Neural progenitor cell (in vitro differentiated cells): ENCODE data around the gene PEX10.

Experiments used
- CTCF ChIP-seq: fragments of 200-600 bp; sonication (generic); IDR thresholded peaks from 2 replicates; pipeline ENCODE4 v1.5.1; 2017; ENCODE audit warnings: antibody characterized with exemption, mild to moderate bottlenecking
- EZH2 ChIP-seq: fragments of 200-600 bp; sonication (generic); IDR thresholded peaks from 2 replicates; pipeline ENCODE4 v1.6.1; 2017; ENCODE audit warnings: antibody characterized with exemption, mild to moderate bottlenecking, moderate library complexity
- EZH2phosphoT487 ChIP-seq: fragments of 200-600 bp; sonication (generic); IDR thresholded peaks from 2 replicates; pipeline ENCODE4 v1.6.1; 2017; ENCODE audit warnings: antibody characterized with exemption

- TF ChIP-seq CTCF (no peak), EZH2 (no peak), EZH2phosphoT487 (no peak)
Measured at GRCh38 chr1:2427051-2427450, 14.7 kb upstream of the PEX10 start.
